NCI-H1048 (cell line): Measurements from ENCODE around the gene SLFN11.
"Not testable (repeated sequence)": the region's sequence is repeated elsewhere in the genome, so short reads cannot be mapped to it uniquely, and the experiment has no call there.

Experiments
- DNase-seq: peaks from one replicate; lab custom pipeline; 2025; lab: John Stamatoyannopoulos, UW

The SLFN11 gene, protein sequence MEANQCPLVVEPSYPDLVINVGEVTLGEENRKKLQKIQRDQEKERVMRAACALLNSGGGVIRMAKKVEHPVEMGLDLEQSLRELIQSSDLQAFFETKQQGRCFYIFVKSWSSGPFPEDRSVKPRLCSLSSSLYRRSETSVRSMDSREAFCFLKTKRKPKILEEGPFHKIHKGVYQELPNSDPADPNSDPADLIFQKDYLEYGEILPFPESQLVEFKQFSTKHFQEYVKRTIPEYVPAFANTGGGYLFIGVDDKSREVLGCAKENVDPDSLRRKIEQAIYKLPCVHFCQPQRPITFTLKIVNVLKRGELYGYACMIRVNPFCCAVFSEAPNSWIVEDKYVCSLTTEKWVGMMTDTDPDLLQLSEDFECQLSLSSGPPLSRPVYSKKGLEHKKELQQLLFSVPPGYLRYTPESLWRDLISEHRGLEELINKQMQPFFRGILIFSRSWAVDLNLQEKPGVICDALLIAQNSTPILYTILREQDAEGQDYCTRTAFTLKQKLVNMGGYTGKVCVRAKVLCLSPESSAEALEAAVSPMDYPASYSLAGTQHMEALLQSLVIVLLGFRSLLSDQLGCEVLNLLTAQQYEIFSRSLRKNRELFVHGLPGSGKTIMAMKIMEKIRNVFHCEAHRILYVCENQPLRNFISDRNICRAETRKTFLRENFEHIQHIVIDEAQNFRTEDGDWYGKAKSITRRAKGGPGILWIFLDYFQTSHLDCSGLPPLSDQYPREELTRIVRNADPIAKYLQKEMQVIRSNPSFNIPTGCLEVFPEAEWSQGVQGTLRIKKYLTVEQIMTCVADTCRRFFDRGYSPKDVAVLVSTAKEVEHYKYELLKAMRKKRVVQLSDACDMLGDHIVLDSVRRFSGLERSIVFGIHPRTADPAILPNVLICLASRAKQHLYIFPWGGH

DNA sequence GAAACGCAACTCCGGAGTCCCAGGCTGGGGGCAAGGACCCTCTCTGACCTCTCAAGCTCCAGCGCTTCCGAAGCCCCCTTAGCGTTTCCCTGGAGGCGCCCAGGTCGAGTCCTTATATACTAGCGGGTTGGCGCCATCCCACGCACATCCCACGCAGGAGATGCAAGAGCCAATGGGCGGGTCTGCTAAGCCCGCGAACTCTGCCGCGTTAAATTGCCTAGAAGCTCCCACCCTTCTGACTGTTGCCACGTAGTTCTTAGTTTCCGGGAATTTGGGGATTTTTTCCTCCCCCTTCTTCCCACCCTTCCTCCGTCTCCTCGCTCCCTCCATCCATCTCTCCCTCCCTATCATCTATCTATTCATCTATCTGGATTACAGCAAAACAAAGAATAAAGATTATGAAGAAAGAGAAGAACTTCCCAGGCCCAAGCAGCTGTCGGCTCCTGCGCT, at the start of gene SLFN11:
TSS of gene SLFN11 (minus strand) at position 88 of the 450 bp plus-strand sequence. CDS start 9,814 bp downstream, outside the sequence.
- peak; percentile 56 for DNase-seq

DNA sequence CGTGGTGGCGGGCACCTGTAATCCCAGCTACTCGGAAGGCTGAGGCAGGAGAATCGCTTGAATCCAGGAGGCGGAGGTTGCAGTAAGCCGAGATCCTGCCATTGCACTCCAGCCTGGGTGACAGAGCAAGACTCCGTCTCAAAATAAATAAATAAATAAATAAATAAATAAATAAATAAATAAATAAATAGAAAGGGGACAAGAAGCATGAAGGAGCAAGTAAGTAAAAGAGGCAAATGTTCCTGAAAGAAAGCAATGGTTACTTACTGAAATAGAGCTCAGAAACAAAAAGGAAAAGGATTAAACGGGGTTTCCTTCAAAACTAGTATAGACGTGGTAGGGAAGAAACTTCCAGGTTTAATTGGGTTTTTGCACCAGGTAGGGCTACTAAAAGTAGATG, 47.6 kb upstream of the SLFN11 start:
- DNase-seq = not testable (repeated sequence)

DNA sequence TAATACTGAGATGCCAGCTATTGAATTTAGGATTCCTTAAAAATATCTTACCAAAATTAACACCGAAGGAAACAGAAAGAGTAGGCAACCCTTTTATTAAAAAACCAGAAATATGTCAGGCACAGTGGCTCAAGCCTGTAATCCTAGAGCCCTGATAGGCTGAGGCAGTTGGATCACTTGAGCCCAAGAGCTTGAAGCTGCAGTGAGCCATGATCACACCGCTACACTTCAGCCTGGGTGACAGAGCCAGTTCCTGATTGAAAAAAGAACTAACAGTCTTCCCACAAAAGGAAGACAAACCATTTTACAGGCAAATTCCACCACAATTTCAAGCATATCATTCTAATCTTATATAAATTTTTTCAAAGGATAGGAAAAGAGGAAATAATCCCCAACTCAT, 43.2 kb upstream of the SLFN11 start:
- DNase-seq = no peak

DNA sequence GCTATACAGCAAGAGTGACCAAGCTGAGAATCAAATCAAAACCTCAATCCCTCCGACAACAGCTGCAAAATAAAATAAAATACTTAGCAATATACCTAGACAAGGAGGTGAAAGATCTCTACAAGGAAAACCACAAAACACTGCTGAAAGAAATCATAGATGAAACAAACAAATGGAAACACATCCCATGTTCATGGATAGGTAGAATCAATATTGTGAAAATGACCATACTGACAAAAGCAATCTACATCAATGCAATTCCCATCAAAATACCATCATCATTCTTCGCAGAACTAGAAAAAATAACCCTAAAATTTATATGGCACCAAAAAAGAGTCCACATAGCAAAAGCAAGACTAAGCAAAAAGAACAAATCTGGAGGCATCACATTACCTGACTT, 41.3 kb upstream of the SLFN11 start:
- not testable (repeated sequence) for DNase-seq

DNA sequence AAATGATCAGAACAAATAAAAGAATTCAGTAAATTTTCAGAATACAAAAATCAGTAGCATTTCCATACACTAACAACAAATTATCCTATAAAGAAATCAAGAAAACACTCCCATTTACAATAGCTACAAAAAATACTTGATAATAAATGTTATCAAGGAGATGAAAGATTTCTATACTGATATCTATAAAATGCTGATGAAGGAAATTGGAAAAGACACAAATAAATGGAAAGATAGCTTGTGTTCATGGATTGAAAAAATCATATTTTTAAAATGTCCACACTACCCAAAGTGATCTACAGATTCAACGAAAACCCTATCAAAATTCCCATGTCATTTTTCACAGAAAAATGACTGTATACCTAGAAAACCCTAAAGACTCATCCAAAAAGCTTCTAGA, 40.8 kb upstream of the SLFN11 start:
- DNase-seq = no peak

DNA sequence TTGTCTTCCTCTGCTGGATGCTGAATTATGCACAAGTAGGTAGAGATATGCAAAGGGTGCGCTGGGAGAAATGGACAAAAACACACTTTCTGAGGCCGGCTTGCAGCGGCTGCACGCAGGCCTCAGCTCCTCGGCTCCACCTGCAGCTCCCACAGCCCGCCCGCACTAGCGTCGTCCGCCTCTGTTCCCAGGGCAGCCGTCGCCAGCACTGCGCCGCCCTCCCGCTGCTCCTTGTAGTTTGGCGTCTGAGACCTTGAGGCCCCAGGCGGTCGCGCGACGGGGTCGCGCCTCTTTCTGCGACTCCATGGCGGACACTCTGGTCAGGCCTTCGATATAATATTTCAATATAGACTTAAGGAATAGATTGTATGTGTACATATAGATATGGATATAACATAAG, 34.1 kb upstream of the SLFN11 start:
- DNase-seq = no peak

DNA sequence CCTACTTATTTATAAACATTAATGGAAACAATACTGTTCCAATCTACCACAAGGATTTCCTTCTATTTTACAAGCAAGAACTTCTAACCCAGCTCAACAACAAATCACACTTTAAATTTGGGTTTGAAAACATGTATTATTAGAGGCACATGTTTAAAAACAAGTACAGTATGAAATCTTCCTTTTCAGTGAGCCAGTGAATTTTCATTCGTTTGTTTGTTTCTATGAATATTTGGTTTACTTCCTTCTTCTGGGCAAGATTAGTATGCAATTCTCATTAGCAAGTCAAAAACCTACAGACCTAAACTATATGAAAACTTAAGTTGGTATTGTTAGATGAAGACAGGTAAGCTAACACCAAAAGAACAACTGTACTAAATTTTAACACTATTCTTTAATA, 33.1 kb upstream of the SLFN11 start:
- DNase-seq = no peak

DNA sequence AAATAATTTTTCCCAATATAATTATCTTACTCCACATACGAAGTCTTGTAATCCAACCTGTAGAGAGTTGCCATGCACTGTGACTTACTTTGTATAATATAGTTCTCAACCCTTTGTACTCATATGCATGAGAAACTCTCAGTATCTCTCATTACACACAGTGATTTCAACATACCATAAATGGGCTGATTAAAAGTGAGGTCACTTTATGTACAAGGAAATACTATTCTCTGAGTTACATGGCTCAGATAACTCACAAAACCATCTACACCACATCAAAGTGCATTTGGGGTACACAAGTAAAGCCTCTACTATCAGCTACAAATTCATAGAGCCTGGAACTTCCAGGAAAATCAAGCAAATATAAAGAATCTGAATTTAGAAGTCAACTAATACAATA, 30.9 kb upstream of the SLFN11 start:
- DNase-seq = no peak

DNA sequence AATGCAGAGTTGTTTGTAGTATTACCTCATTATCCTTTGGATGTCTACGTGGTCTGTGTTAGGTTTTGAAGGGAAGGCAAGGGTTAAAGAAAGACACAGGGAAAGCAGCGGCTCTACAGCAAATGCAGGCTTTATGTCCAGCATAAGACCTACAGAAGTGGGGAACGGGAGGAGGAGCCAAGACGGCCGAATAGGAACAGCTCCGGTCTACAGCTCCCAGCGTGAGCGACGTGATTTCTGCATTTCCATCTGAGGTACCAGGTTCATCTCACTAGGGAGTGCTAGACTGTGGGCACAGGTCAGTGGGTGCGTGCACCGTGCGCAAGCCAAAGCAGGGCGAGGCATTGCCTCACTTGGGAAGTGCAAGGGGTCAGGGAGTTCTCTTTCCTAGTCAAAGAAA, 20.4 kb upstream of the SLFN11 start:
- DNase-seq = not testable (repeated sequence)

DNA sequence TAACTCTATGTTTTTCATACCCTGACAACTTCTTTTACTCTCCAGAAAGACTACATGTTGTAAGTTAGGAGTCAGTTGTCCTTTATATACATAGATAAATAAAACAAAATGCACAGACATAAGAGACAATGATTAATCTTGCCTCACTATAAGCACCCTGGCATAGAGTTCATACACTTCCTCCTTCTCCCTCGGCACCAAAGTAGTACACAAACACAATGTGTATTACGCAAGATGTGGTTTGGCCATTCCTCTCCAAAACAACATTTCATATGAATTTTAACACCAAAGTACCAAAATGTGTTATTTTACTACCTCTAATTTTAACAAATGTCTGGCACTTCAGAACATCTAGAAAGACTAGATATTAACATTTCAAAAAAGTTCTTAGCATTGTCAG, 17.2 kb upstream of the SLFN11 start:
- no peak for DNase-seq

DNA sequence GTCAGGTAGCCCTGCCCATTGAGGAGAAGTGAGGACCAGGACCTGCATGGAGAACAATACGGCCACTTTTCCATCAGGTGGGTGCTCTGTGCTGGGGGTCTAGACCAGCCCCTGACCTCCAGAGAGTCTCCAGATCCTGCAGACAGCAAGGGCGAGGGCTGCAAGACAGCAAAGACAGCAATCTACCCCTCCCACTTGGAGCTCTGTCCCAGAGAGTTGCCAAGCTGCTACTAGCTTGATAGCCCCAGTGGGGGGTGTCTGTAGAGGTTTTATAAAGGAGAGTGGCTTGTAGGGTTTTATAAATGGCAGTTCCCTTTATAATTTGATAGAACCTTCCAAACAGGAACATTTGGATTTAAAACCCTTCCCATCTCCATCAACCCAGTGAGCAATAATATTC, 16.7 kb upstream of the SLFN11 start:
- no peak for DNase-seq

DNA sequence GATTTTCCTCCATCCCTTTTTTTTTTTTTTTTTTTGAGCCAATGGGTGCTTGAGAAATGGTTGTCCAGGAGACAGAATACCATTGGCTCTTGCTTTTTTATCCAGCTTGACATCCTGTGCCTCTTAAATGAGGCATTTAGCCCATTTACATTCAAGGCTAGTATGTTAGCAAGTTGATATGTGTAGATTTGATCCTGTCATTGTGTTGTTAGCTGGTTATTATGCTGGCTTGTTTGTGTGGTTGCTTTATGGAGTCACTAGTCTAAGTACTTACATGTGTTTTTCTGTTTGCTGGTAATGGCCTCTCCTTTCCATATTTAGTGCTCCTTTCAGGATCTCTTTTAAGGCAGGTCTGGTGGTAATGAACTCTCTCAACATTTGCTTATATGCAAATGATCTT, 14.1 kb upstream of the SLFN11 start:
- no peak for DNase-seq

DNA sequence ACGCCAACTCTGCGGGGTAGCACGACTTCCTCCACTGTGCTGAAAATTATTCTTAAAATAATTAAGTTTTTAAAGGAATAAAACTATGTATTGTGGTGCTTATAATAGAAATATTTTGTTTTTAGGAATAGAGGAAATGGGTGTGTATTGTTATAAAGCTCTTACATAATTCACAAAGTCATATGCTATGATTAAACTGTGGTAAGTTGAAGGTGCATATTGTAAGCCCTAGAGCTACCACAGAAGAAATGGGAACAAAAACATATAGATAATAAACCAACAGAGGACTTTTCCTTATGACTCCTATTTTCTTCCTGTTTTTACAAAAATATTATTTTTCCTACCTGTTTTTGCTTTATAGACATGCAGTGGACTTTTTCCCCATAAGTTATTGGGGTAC, 4.3 kb upstream of the SLFN11 start:
- DNase-seq = no peak

DNA sequence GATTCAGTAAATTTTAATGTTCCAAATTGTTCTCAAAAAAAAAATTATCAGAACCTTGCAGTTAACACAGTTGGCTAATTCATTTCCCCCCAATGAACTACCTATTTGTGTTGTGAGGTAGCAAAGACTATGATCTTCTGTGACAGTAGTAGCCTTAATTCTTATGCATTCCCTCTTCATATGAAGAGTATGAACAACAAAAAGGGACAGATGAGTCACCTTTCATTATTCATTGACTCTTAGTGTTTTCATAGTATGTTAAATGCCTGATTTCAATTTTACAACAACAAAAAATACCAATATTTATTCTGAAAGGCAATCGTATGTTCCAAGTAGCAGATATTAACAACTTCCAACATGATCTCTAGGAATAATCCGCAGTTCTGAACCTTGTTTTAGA, 3.6 kb upstream of the SLFN11 start:
- no peak for DNase-seq

DNA sequence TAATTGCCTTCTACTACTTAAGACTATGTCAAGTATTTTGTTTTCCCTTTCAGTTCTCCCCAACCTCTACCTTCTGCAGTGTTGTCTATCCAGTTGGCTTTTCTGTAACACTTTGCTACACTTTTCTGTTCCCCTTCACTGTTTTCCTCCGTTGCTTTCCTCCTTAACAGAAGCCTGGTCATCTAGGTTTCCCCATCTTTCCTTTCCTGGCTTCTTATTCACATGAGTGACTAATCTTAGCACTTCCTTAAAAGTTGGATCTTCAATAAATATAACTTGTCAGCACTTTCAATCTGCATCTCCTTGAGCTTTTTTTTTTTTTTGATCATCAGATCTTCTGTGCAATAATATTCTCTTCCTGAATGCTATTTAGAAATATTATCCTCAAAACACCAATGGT, 2.8 kb upstream of the SLFN11 start:
- no peak for DNase-seq

DNA sequence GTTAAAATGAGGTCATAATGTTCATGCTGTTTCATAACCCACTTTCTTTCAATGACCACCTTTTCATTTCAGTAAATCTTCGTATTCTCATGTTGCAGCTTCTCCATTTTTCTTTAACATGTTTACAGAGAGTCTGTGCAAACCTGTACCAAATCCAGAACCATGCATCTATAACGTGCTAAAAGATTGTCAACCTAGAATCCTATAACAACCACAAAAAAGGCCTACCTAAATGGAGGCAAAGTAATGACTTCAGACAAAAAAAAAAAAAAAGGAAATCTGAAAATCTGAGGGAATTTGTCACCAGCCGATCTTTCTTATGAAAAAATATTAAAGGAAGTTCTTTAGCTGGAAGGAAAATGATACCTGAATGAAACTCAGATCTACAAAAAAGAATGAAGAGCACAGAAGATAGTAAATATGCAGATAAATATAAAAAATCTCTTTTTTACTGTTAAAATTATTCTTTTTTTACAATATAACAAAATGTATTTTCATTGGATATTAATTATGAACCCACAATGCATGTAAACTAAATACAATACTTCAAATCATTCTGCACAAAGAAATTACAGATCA, 1.4 kb upstream of the SLFN11 start:
- no peak for DNase-seq

DNA sequence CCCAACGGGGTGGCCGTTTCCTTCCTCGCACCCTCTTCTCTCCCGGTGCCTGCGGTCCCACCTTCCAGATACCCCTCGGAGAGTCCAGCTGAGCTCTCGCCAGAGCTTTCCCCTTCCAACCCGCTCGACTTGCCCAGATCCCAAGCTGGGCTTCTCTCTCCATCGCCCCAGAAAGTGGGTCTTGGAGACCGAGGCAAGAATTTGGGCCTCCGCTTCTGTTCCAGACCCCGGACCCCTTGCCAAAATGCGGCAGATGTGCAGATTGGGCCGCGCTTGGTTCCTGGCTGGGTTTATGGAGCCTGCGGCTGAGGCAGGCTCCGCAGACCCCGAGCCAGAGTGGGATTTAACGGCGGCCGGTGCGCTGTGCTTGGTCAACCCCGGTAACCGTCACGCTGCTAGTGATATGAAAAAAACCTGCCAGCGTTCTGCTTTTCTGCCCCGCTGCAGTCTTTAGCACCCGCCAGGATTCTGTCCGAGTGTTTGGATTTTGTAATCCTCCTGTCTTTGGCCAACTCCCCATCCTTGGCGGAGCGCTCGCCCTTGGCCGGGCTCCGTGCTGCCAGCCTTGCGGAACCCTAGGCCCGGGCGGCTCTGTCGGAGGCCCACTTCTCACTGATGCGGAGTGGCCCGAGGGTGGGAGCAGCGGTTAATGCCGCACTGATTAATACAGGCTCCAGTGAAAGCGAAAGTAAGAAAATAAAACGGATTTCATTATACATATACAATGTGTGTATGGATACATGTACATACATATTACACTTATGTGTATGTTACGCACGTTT, 754 bp upstream of the SLFN11 start:
- no peak for DNase-seq

DNA sequence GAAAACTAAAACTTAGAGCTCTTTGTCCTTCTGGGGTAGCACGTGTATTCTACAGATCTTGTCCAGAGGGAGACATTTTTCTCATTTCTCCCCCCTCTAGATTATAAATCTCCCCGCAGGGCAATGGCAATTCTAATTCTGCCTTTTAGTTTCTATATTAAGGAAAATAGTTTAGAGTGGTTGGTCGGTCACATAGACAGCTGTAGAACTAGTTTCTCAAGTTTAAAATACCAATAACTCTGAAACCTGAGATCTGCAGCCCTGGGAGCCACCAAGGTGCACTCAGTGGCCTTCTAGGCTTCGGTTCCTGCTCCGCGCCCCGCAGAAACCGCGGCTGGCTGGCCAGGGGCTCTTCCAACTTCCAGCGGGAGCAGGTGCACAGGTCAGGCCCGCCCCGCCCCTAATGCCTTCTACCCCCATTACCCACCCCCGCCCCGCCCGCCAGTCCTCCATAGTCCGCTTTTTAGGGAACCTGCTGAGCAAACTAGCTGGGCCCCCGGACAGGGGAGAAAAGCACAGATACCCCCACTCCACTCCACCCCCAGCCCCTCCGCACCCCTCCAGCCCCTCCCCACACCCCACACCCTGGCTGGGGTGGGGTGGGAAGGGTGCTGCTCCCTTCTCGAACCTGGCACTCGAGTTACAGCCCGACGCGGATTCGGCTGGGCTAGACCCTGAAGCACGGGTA, 431 bp downstream of the SLFN11 start:
- DNase-seq = peak; percentile 23

DNA sequence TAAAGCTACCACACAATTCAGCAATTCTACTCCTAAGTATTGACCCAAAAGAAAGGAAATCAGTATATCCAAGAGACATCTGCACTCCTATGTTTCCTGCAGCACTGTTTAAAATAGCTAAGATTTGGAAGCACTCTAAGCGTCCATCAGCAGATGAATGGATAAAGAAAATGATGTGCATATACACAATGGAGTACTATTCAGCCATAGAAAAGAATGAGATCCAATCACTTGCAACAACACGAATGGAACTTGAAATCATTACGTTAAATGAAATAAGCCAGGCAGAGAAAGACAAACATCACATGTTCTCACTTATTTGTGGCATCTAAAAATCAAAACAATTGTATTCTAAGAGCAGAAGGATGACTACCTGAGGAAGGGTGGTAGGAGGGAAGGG, 1.5 kb downstream of the SLFN11 start:
- DNase-seq = no peak

DNA sequence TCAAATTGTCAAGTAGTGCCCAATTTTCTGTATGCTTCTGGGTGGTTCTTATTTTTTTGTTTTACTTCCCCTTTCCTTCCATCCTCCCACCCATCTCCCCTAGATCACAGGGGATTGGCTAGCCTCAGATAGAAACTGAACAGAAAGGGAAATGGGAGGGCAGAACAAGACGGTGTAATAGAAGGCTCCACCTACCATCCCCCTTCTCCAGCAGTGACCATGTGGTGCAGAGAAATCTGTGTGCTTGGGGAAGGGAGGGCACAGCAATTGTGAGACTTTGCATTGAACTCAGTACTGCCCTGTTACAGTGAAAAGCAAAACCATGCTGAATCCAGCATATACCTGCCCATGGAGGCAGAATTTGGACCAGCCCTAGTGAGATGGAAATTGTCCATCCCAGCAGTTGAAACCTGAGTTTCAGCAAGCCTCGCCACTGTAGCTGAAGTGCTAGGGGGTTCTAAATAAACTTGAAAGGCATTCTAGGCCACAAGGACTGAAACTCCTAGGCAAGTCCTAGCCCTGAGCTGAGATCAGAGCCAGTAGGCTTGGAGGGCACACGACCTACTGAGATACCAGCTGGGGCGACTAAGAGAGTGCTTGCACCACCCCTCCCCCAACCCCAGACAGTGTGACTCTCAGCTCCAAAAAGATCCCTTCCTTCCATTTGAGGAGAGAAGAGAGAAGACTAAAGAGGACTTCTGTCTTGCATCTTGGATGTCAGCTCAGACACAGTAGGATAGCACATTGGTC, 5.2 kb downstream of the SLFN11 start:
- DNase-seq = no peak

DNA sequence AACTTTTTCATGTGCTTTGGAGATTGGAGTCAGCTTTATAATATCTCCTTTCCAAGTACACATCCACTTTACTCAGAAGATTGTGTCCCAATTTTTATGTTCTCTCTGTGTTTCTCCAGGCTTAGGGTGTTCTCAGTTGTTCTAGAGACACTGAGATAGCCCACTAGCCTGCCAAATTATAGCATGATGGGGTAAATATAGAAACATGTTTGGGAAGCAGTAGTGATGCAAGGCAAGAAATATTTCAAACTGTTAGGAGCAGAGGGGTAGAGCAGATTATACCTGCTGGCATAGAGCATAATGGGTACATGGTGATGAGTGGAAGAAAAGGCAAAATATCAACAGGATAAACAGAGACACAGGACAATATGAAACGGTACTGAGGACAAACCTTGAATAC, 12.4 kb downstream of the SLFN11 start:
- no peak for DNase-seq
